IgD-negative memory B cell (primary cell): ENCODE results near the gene ADAM29. TPM values are rescaled to one million over a fixed set of nuclear protein-coding genes. Genes with fewer than 3 reads are reported as not detected.
"Not testable (repeated sequence)": the region's sequence is repeated elsewhere in the genome, so short reads cannot be mapped to it uniquely, and the experiment has no call there.

Source experiments
- H3K27ac Mint-ChIP-seq, 3 donors: one replicate each; pipeline ENCODE4 v1.8.0; 2020 to 2022; ENCODE audit warnings: mild to moderate bottlenecking in 3 of 3, mixed read lengths in 3 of 3, moderate library complexity in 1 of 3
- H3K27me3 Mint-ChIP-seq: one replicate; pipeline ENCODE4 v1.8.0; 2021; ENCODE audit warnings: mixed read lengths
- H3K36me3 Mint-ChIP-seq: one replicate; pipeline ENCODE4 v1.8.0; 2020; ENCODE audit warnings: mild to moderate bottlenecking, mixed read lengths
- H3K4me1 Mint-ChIP-seq, 3 donors: one replicate each; pipeline ENCODE4 v1.8.0; 2020 to 2022; ENCODE audit warnings: mixed read lengths in 3 of 3, mild to moderate bottlenecking in 1 of 3
- H3K4me3 Mint-ChIP-seq, 4 donors: one replicate each; pipeline ENCODE4 v1.8.0; 2020 to 2022; ENCODE audit warnings: mild to moderate bottlenecking in 4 of 4, mixed read lengths in 4 of 4, moderate library complexity in 3 of 4
- H3K9me3 Mint-ChIP-seq, 3 donors: one replicate each; pipeline ENCODE4 v1.8.0; 2020 to 2021; ENCODE audit warnings: mixed read lengths in 3 of 3, mild to moderate bottlenecking in 1 of 3
- polyA plus RNA-seq: library from polyadenylated mRNA; unstranded; fragments of 300-500 nt; fragmentation: Illumina TruSeq; gene quantifications from one replicate; pipeline ENCODE4 v1.2.3, GENCODE V29; 2021

Gene ADAM29
- polyA plus RNA-seq, 1 donor from 2014 or later = 0.59 TPM

- Mint-ChIP-seq H3K4me3 (no peak overlapping the region), H3K27ac (no peak overlapping the region), H3K4me1 (peaks cover 1 to 7% (median 2%) of the 10 kb centered on the region in 3 donors), H3K36me3 (peaks cover 2% of the 10 kb centered on the region), H3K9me3 (peaks cover 4 to 18% (median 9%) of the 10 kb centered on the region in 3 donors), H3K27me3 (no peaks in the 10 kb centered on the region)
Measured at GRCh38 chr4:174996079-174996478, 77.9 kb downstream of the ADAM29 start.

DNA sequence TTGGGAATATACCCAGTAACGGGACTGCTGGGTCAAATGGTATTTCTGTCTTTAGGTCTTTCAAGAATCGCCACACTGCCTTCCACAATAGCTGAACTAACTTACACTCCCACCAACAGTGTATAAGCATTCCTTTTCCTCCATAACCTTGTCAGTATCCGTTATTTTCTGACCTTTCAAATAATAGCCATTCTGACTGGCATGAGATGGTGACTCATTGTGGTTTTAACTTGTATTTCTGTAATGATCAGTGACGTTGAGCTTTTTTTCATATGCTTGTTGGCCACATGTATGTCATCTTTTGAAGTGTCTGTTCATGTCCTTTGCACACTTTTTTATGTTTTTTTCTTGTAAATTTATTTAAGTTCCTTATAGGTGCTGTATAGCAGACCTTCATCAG, 81.2 kb downstream of the ADAM29 start:
- Mint-ChIP-seq H3K27me3 (no peaks in the 10 kb centered on the region), H3K9me3 (peaks cover 2 to 11% (median 8%) of the 10 kb centered on the region in 3 donors), H3K4me3 (no peak overlapping the region), H3K36me3 (no peaks in the 10 kb centered on the region), H3K4me1 (peaks cover 3 to 10% (median 6%) of the 10 kb centered on the region in 3 donors), H3K27ac (peak overlapping the region in 1 of 3 donors; percentile 52)

- peaks cover 0 to 5% (median 2%) of the 10 kb centered on the region in 3 donors for H3K4me1 Mint-ChIP-seq
- H3K9me3 Mint-ChIP-seq = no peaks in the 10 kb centered on the region
Measured at GRCh38 chr4:175017751-175018150, 99.6 kb downstream of the ADAM29 start.

DNA sequence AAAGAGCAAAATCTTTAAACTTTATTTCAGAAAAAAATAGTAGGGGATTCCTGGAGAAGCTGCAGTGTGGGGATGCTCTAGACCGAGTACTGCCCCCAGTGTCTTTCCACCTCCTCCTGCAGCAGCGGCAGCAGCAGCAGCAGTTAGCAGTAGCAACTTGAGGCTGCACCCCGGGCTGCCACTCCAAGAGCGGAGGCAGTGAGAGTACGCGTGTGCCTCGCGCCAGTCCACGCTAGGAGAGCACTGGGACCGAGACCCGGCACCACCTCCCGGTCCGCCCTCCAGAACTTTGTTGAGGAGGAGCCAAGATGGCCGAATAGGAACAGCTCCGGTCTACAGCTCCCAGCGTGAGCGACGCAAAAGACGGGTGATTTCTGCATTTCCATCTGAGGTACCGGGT, 101.3 kb downstream of the ADAM29 start:
- not testable (repeated sequence) for H3K4me3 Mint-ChIP-seq, H3K36me3 Mint-ChIP-seq, H3K4me1 Mint-ChIP-seq, H3K27me3 Mint-ChIP-seq, H3K9me3 Mint-ChIP-seq, H3K27ac Mint-ChIP-seq

More at GRCh38 chr4:175017751-175018150, 99.6 kb downstream of the ADAM29 start:
- Mint-ChIP-seq H3K27me3 (no peaks in the 10 kb centered on the region), H3K4me3 (no peak overlapping the region), H3K36me3 (no peaks in the 10 kb centered on the region), H3K27ac (no peak overlapping the region)

Other genes with a start within 250 kb of the ADAM29 start
- gene GLRA3, start 89.1 kb upstream of the ADAM29 start, polyA plus RNA-seq = 0.98 TPM